Esophagus squamous epithelium (tissue), 5 donors: ENCODE measurements around the gene IL1RAPL1. TPM values are rescaled to one million over a fixed set of nuclear protein-coding genes. Genes with fewer than 3 reads are reported as not detected.

Source experiments
- DNase-seq: peaks from one replicate; lab custom pipeline; 2025; lab: John Stamatoyannopoulos, UW
- H3K27ac ChIP-seq, 4 donors: fragments of 200-600 bp; sonication (generic); one replicate each; pipeline ENCODE4 v1.5.1; 2016 to 2019; ENCODE audit warnings: mild to moderate bottlenecking in 1 of 4
- H3K27me3 ChIP-seq, 4 donors: fragments of 200-600 bp; sonication (generic); 1 replicate in 3 of 4; 2 replicates in 1 of 4; pipeline versions ENCODE4 v1.5.1 to v1.6.0; 2017 to 2021; ENCODE audit warnings: antibody characterized with exemption in 1 of 4
- H3K36me3 ChIP-seq, 3 donors: fragments of 200-600 bp; sonication (generic); one replicate each; pipeline ENCODE4 v1.5.1; 2016 to 2019
- H3K4me1 ChIP-seq, 3 donors: fragments of 200-600 bp; sonication (generic); one replicate each; pipeline ENCODE4 v1.5.1; 2017 to 2019
- H3K4me3 ChIP-seq, 4 donors: fragments of 200-600 bp; sonication (generic); 1 replicate in 3 of 4; 2 replicates in 1 of 4; pipeline ENCODE4 v1.5.1; 2016 to 2019; ENCODE audit warnings: mild to moderate bottlenecking in 2 of 4, moderate library complexity in 1 of 4
- H3K9me3 ChIP-seq, 3 donors: fragments of 200-600 bp; sonication (generic); one replicate each; pipeline ENCODE4 v1.5.1; 2016 to 2019
- CTCF ChIP-seq, 6 experiments: fragments of 450-650 bp in 4 of 6; fragments of 200-600 bp in 2 of 6; sonication (generic) in 2 of 6; IDR thresholded peaks; one replicate each; pipeline ENCODE4 v1.5.1; 2016 to 2019; ENCODE audit warnings: antibody characterized with exemption in 6 of 6, mild to moderate bottlenecking in 4 of 6, moderate library complexity in 4 of 6
- POLR2A ChIP-seq, 4 donors: fragments of 450-650 bp; IDR thresholded peaks; one replicate each; pipeline ENCODE4 v1.6.1; 2017; ENCODE audit warnings: antibody characterized with exemption in 4 of 4, mild to moderate bottlenecking in 4 of 4, moderate library complexity in 3 of 4
- WGBS, 2 donors: methylation state at CpG; one replicate each; pipeline ENCODE4 v1.1.5; 2018; 5-methylcytosine and 5-hydroxymethylcytosine counted together
- intact Hi-C: fragments of 100-400 bp; cut with DNase I; formaldehyde crosslinking; loops from one replicate; pipeline ENCODE4 v1.15.0; 2022
- total RNA-seq, 4 donors: library from RNA; depleted of rRNA; stranded (reverse); fragments of >200 nt; gene quantifications; one replicate each; pipeline ENCODE4 v1.1.0, GENCODE V29; 2016
- donor health status: DM: yes; HTN: yes; CAD: no.

IL1RAPL1 gene
- total RNA-seq, 4 donors from 2014 or later: 0.09 to 0.19 (median 0.13) TPM; not detected in 1

GRCh38 chrX:28595346-28595745, 8.1 kb downstream of the IL1RAPL1 start:
- DNase-seq: no peak
- no peak overlapping the region for H3K27ac ChIP-seq
- no peaks in the 10 kb centered on the region for H3K36me3 ChIP-seq
- TF ChIP-seq POLR2A (IDR thresholded peaks at IDR 0.05) (no peak), CTCF (IDR thresholded peaks at IDR 0.05) (no peak)
- no peaks in the 10 kb centered on the region for H3K4me1 ChIP-seq
- WGBS, 2 donors: 67 to 85% methylated on average over 3 of the region's 3 CpGs
- H3K27me3 ChIP-seq: no peaks in the 10 kb centered on the region
- intact Hi-C loops: no loop called here
- H3K9me3 ChIP-seq: no peaks in the 10 kb centered on the region
- H3K4me3 ChIP-seq: no peak overlapping the region

- Histone ChIP-seq H3K4me3 (no peak overlapping the region), H3K27me3 (no peaks in the 10 kb centered on the region), H3K4me1 (no peaks in the 10 kb centered on the region), H3K27ac (no peak overlapping the region), H3K36me3 (no peaks in the 10 kb centered on the region), H3K9me3 (no peaks in the 10 kb centered on the region)
- no peak for DNase-seq
- intact Hi-C loops: no loop called here
- 65 to 71% methylated on average over 4 to 6 of the region's 6 CpGs for WGBS, 2 donors
- TF ChIP-seq POLR2A (IDR thresholded peaks at IDR 0.05) (no peak), CTCF (IDR thresholded peaks at IDR 0.05) (no peak)
Observed at GRCh38 chrX:28599957-28600356, 12.7 kb downstream of the IL1RAPL1 start.

GRCh38 chrX:28609003-28609402, 21.8 kb downstream of the IL1RAPL1 start:
- WGBS, 2 donors: 86 to 95% methylated on average over 2 of the region's 2 CpGs
- H3K4me3 ChIP-seq: no peak overlapping the region
- no peaks in the 10 kb centered on the region for H3K4me1 ChIP-seq
- no peak for DNase-seq
- intact Hi-C loops: no loop called here
- no peaks in the 10 kb centered on the region for H3K36me3 ChIP-seq
- H3K27me3 ChIP-seq: no peaks in the 10 kb centered on the region
- no peaks in the 10 kb centered on the region for H3K9me3 ChIP-seq
- H3K27ac ChIP-seq: no peak overlapping the region
- TF ChIP-seq CTCF (IDR thresholded peaks at IDR 0.05) (no peak), POLR2A (IDR thresholded peaks at IDR 0.05) (no peak)

GRCh38 chrX:28609917-28610613, 22.8 kb downstream of the IL1RAPL1 start:
- no peaks in the 10 kb centered on the region for H3K36me3 ChIP-seq
- no peaks in the 10 kb centered on the region for H3K4me1 ChIP-seq
- no peak overlapping the region for H3K27ac ChIP-seq
- 44 to 47% methylated on average over 5 of the region's 5 CpGs for WGBS, 2 donors
- H3K9me3 ChIP-seq: no peaks in the 10 kb centered on the region
- intact Hi-C loops: no loop called here
- DNase-seq: no peak
- H3K27me3 ChIP-seq: no peaks in the 10 kb centered on the region
- H3K4me3 ChIP-seq: no peak overlapping the region
- no peak for TF ChIP-seq CTCF (IDR thresholded peaks at IDR 0.05)
- TF ChIP-seq POLR2A (IDR thresholded peaks at IDR 0.05): no peak

- WGBS, 2 donors: 61 to 64% methylated on average over 3 to 4 of the region's 4 CpGs
- H3K9me3 ChIP-seq: no peaks in the 10 kb centered on the region
- no peak overlapping the region for H3K4me3 ChIP-seq
- H3K27me3 ChIP-seq: no peaks in the 10 kb centered on the region
- no peak for DNase-seq
- no peaks in the 10 kb centered on the region for H3K4me1 ChIP-seq
- intact Hi-C loops: no loop called here
- no peak overlapping the region for H3K27ac ChIP-seq
- TF ChIP-seq CTCF (IDR thresholded peaks at IDR 0.05): no peak
- TF ChIP-seq POLR2A (IDR thresholded peaks at IDR 0.05): no peak
- no peaks in the 10 kb centered on the region for H3K36me3 ChIP-seq
Observed at GRCh38 chrX:28610746-28611145, 23.5 kb downstream of the IL1RAPL1 start.
